KMS-11 (cell line): Measurements from ENCODE around the gene FNBP1L.

Experiments used
- H2AFZ ChIP-seq: fragments of 200-600 bp; sonication (generic); 2 replicates; pipeline ENCODE4 v1.6.1; 2016; ENCODE audit warnings: antibody characterized with exemption, mixed run types, low read depth
- H3K27ac ChIP-seq: fragments of 200-600 bp; sonication (generic); 2 replicates; pipeline ENCODE4 v1.6.1; 2016; ENCODE audit warnings: mild to moderate bottlenecking, mixed run types
- H3K27me3 ChIP-seq: fragments of 200-600 bp; sonication (generic); 2 replicates; pipeline ENCODE4 v1.6.1; 2017; ENCODE audit warnings: mild to moderate bottlenecking, low read depth, mixed run types, moderate library complexity; ENCODE audit not compliant: insufficient read depth
- H3K36me3 ChIP-seq: fragments of 200-600 bp; sonication (generic); 2 replicates; pipeline ENCODE4 v1.6.1; 2017; ENCODE audit warnings: mild to moderate bottlenecking, mixed run types; ENCODE audit not compliant: insufficient read depth
- H3K4me1 ChIP-seq: fragments of 200-600 bp; sonication (generic); 2 replicates; pipeline ENCODE4 v1.6.1; 2016; ENCODE audit warnings: mild to moderate bottlenecking, low read depth, mixed run types; ENCODE audit not compliant: poor library complexity, severe bottlenecking
- H3K4me2 ChIP-seq: fragments of 200-600 bp; sonication (generic); 2 replicates; pipeline ENCODE4 v1.7.0; 2016; ENCODE audit warnings: mild to moderate bottlenecking, mixed run types
- H3K4me3 ChIP-seq: fragments of 200-600 bp; sonication (generic); IDR thresholded peaks from 2 replicates; pipeline ENCODE4 v1.6.1; 2017; ENCODE audit warnings: low read depth, low read length, mixed read lengths; ENCODE audit not compliant: insufficient read depth
- H3K79me2 ChIP-seq: fragments of 200-600 bp; sonication (generic); 2 replicates; pipeline ENCODE4 v1.6.1; 2016; ENCODE audit warnings: low read depth, mixed run types; ENCODE audit not compliant: insufficient read depth
- H3K9ac ChIP-seq: fragments of 200-600 bp; sonication (generic); 2 replicates; pipeline ENCODE4 v1.6.1; 2016; ENCODE audit warnings: mild to moderate bottlenecking, mixed run types
- H4K20me1 ChIP-seq: fragments of 200-600 bp; sonication (generic); 2 replicates; pipeline ENCODE4 v1.6.1; 2016; ENCODE audit warnings: mild to moderate bottlenecking, mixed run types; ENCODE audit not compliant: insufficient read depth
- CTCF ChIP-seq: fragments of 200-600 bp; sonication (generic); conservative IDR thresholded peaks from 2 replicates; pipeline ENCODE4 v1.6.1; 2017; ENCODE audit warnings: low read depth, mild to moderate bottlenecking, antibody characterized with exemption, low read length, moderate library complexity, mixed read lengths

FNBP1L gene

GRCh38 chr1:93441589-93441988 is 6.3 kb upstream of the FNBP1L start:
- no peak overlapping the region for H3K9ac ChIP-seq
- H3K27ac ChIP-seq = no peak overlapping the region
- H4K20me1 ChIP-seq = no peaks in the 10 kb centered on the region
- no peak overlapping the region for H2AFZ ChIP-seq
- no peak overlapping the region for H3K4me3 ChIP-seq
- no peaks in the 10 kb centered on the region for H3K79me2 ChIP-seq
- no peaks in the 10 kb centered on the region for H3K27me3 ChIP-seq
- no peaks in the 10 kb centered on the region for H3K4me1 ChIP-seq
- H3K36me3 ChIP-seq = no peaks in the 10 kb centered on the region
- H3K4me2 ChIP-seq = no peak overlapping the region
- no peak for TF ChIP-seq CTCF

- Histone ChIP-seq H3K27me3 (no peaks in the 10 kb centered on the region), H3K4me3 (no peak overlapping the region), H3K4me1 (no peaks in the 10 kb centered on the region), H3K9ac (no peak overlapping the region), H3K79me2 (no peaks in the 10 kb centered on the region), H3K27ac (no peak overlapping the region), H3K4me2 (no peak overlapping the region), H2AFZ (no peak overlapping the region), H3K36me3 (no peaks in the 10 kb centered on the region), H4K20me1 (no peaks in the 10 kb centered on the region)
- TF ChIP-seq CTCF = no peak
Observed at GRCh38 chr1:93442008-93442666, 5.8 kb upstream of the FNBP1L start.

GRCh38 chr1:93442741-93443140 is 5.2 kb upstream of the FNBP1L start:
- no peak for TF ChIP-seq CTCF
- H3K27ac ChIP-seq = no peak overlapping the region
- no peaks in the 10 kb centered on the region for H3K79me2 ChIP-seq
- no peaks in the 10 kb centered on the region for H3K36me3 ChIP-seq
- H3K27me3 ChIP-seq = no peaks in the 10 kb centered on the region
- H2AFZ ChIP-seq = no peak overlapping the region
- H3K4me3 ChIP-seq = no peak overlapping the region
- H3K4me1 ChIP-seq = no peaks in the 10 kb centered on the region
- no peak overlapping the region for H3K9ac ChIP-seq
- no peaks in the 10 kb centered on the region for H4K20me1 ChIP-seq
- H3K4me2 ChIP-seq = no peak overlapping the region

- Histone ChIP-seq H2AFZ (no peak overlapping the region), H3K27me3 (no peaks in the 10 kb centered on the region), H3K27ac (no peak overlapping the region), H3K79me2 (no peaks in the 10 kb centered on the region), H3K4me1 (no peaks in the 10 kb centered on the region), H4K20me1 (no peaks in the 10 kb centered on the region), H3K9ac (no peak overlapping the region), H3K4me3 (no peak overlapping the region), H3K36me3 (no peaks in the 10 kb centered on the region), H3K4me2 (no peak overlapping the region)
- TF ChIP-seq CTCF = no peak
Observed at GRCh38 chr1:93443454-93443853, 4.5 kb upstream of the FNBP1L start.
